T follicular helper cell (primary cell): Measurements from ENCODE around the gene PLXNA4.
"Not testable (repeated sequence)": the region's sequence is repeated elsewhere in the genome, so short reads cannot be mapped to it uniquely, and the experiment has no call there.

Source experiments
- DNase-seq: peaks from one replicate; pipeline ENCODE4 v3.0.0-alpha.2; 2020; ENCODE audit warnings: low read depth

Gene PLXNA4

GRCh38 chr7:132178402-132179079, 397.7 kb downstream of the PLXNA4 start:
- not testable (repeated sequence) for DNase-seq

DNA sequence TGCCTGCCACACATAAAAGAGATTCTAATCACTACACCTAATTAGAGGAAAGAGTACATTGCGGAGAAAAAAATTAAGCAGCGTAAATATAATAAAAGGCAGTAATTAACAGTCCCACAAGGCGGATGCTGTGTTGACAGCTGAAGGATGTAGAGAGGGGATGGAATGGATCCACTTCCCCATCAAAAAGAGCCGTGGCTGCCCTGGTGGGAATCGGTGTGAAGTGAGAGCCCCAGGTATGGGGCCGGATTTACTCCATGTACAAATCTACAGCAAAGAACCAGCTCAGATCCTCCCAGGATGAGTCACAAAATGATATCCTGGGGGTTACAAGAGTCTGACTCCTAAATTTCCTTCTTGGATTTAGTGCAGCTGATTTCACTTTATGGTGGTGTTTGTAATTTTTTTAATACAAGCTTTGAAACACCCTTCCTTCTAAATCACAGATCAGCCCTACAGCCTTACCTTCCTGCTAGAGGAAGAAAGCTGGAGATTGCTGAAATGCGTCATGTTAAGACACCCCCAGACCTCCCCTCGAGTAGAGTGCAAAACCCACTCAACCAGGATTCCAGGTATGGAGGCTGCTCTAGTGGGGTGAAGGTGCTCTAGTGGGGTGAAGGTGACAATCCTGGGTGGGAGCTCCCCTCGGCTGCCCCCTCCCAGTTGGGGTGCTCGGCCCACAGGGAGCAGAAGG, 398.4 kb downstream of the PLXNA4 start:
- no peak for DNase-seq

DNA sequence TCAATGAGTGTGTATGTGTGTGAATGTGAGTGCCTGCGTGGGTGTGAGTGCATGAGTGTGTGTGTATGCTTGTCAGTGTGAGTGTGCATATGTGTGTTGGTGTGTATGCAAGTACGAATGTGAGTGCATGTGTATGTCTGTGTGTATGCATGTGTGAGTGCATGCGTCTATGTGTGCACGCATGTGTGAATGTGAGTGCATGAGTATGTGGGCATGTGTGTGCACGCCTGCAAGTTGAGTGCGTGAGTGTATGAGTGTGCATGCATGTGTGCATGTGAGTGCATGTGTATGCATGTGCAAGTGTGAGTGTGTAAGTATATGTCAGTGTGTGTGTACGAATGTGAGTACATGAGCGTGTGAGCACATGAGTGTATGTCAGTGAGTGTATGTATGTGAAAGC, 399.6 kb downstream of the PLXNA4 start:
- DNase-seq = no peak

GRCh38 chr7:132171130-132171576, 405.1 kb downstream of the PLXNA4 start:
- no peak for DNase-seq

DNA sequence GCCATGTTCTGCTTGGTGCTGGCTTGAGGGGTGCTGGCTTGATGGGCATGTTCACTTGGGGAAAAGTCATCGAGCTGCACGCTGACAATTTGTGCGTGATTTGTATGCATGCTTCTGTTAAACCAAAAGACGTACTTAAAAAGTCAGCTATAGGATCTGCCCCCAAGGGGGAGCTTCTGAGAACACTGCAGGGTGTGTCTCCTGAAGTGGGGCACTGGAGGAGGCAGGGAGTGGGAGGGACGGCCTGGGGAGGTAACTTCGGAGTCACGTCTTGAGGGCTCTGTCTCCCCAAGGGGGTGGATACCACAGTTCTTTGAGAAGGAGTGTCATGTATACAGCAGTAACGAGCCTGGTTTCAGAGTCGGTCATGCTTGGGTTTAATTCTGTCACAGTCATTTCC, 406.5 kb downstream of the PLXNA4 start:
- DNase-seq = no peak

DNA sequence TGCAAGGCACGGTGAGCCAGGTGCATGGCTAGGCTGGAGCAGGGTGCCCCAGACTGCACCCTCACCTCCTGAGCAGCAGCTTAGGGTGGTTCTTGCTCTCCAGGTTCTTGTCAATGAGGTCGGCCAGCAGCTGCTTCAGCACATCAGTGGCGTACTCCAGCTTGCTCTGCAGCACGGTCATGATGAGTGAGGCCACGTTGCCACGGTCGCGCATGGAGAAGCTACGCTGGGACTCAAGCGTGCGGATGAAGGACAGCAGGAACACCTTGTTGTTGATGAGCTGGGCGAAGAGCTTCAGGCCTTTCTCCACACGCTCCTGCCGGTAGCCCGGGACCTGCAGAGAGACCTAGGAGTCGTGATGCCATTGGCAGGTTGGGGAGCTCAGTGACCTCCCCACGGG, 408.0 kb downstream of the PLXNA4 start:
- DNase-seq = no peak

- DNase-seq = not testable (repeated sequence)
Measured at GRCh38 chr7:132165695-132166094, 410.6 kb downstream of the PLXNA4 start.

GRCh38 chr7:132164558-132165125, 411.6 kb downstream of the PLXNA4 start:
- no peak for DNase-seq

DNA sequence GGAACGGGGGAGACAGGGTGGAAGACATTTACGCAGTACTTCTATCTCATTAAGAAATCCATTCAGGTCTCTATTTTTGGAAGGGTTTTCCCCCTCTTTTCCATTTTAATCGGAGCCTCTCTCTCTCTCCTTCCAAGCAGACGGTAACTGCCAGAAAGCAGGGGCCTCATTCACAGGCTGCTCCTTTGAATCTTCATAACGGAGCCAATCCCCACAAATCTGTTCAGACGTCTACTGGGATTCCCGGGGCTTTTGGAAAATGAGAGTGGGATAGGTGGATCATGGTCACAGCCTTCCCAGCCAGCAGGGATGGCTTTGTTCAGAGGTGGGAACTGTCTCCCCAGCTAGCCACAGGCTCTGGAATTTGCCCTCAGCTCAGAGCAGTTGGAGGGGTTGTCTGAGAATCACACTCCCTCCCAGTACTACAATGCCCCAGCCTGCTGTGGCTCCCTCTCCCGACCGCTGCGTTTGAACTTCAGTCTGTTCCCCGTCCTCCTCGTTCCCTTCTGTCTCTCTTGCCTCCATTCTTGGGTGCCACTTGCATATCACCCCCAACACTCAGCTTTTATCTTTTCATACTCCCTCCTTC, 413.6 kb downstream of the PLXNA4 start:
- DNase-seq = no peak

DNA sequence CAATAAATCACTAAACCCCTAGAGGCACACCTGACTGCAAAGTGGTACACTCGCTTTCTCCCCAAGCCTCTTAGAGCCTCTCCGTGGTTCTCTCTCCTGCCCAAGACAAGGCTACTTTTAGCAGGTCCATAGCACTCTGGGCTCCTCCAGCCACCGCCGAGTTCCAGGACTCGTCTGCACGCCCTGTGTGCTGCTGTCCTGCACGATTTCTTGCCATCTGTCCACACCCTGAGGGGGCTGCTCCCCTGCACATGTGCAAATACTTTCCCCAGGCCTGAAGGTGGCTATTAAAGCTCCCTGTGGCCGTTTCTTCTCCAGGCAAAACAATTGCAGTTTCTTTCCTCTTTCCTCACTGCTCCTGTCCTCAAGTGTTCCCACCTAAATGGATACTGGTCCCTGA, 414.3 kb downstream of the PLXNA4 start:
- DNase-seq = no peak

GRCh38 chr7:132161533-132161915, 414.7 kb downstream of the PLXNA4 start:
- DNase-seq = no peak

DNA sequence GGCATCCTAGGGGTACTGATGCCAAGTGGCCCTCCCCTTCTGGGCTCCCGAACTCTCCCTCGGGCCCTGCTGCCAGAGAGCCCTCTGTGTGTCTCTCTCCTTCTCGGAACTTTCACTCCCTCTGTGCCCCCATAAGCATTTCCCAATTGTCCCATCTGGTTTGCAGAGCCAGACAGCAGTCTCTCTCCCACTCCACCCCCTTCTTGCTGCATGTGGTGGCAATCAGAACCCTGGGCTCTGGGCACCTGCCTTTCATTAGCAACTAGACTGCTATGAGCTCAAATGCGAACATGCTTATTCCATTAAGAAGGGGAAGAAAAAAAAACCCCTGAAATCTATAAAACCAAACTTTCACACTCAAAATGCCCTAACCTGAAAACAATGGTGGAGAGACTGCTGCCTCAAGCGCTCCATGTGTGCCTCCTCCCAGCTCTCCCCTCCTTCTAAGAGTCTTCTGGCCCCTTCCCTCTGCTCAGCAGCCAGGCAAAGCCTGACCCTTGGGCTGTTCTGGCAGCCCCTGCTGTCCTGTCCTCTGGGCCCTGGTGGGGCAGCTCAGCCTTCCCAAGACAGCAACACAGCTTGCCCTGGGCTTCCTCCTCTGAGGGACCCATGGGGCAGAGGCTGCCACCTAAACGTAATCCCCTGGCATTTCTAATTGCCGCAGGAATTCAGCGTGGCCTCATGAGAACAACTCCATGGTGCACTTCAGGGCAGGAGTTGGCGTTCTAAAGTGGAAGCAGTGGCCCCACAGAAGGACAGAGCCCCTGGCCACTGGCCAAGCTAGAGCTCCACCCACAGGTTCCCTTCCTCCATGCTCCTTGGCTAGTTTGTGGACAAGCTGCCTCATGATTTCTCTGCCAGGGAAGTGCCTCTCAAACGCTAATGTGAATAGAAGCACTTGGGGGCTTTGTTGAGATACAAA, 415.4 kb downstream of the PLXNA4 start:
- no peak for DNase-seq

GRCh38 chr7:132158841-132159240, 417.4 kb downstream of the PLXNA4 start:
- no peak for DNase-seq

DNA sequence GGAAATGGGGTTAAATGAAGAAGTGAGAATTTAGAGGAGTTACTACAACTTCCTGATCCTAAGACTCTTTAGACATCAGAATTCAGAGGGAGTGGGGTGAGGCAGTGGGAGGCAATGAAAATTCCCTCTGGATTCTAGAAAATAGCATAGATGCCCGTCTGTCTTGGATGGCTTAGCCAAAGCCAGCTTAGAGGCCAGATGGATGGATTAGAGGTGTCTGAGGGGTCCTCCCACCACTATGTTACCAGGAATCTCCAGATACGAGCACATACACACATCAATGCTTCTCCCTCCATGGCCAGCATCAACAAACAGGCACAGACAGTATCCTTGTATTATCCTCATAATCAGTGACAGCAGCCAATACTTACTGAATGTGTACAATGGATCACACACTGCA, 418.1 kb downstream of the PLXNA4 start:
- DNase-seq = no peak

- no peak for DNase-seq
Measured at GRCh38 chr7:132155715-132156114, 420.6 kb downstream of the PLXNA4 start.

DNA sequence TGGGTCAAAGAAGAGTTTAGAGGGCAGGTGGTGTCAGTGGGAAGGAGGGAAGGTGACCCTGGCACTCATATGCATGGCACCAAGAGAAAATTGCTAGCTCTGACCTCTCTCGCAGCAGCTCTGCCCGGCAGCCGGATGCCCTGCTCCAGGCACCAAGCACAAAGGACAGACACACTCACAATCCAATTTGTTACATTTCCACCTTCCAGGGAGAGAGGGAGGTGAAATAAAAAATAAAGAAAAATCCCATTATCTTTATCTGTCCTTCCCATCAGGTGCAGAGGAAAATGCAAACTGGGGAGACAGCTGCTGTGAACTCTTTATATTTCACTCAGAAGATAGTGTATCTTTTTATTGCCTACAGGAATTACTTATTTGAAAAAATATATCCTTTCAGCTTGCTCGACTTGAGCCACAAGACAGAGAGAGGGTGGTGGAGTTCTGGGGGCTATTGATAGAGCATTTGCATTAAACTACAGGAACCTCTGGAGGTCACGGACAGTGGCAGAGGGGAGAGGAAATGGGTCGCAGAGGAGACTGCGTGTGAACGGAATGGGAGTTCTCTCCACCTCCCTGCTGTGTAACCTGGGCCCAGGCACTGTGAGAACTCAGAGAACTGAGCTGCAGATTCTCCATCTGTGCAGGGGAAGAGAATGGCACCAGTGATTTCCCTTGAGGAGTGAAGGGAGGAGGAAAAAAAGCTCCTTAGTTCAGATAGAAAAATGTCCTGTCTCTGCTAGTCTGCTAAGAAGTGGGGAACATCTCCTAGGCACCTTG, 421.4 kb downstream of the PLXNA4 start:
- DNase-seq = no peak

DNA sequence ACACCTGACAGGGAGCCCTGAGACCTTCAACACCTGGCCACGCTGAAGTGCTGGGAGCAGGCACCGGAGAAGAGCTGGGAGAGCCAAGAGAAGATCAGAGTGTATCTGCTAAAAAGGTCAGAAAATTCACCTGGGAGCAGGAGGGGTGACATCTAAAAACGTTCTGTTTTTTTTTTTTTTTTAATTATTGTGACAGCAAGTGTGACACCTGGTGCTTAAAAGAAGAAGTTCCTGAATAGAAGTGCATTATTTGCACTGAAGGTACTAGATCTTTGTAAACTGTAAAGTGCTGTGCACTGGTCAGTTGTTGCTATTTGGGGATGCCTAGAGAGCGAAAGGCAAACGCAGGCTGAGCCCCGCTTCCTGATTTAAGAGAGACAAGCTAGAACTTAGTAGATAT, 422.0 kb downstream of the PLXNA4 start:
- DNase-seq = no peak

DNA sequence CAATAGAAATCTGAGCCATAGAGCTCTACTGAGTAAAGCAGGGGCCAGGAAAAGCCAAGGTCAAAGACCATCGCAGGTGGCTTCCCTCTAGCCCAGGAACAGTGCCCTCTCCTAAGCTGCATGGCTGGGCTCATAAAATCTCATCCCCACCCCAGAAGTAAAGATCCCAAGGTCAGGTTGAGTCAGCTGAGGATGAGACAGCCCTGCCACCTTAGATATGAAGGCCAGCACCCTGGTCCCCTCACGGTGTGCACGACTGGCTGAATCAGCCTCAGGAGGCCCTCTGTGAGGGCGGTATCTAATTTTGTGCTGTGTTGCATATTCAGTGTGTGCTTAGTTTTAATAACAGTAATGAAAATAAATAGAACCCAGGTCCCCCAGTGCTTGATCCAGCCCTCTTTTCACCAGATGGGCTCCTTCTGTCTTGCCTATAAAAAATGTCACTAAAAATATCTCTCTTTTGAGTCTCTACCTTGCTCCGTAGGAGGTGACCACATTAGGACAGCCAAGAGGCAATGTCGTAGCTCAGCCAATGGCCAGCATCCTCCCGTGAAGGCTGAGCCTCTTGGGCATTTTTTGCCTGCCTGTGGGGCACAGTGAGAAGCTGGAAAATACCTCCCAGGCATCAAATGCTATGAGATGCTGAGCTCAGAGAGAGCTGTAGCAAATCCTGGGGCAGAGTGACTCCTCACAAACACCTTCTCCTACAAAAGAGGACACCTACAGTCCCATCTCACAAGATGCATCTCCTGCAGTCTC, 424.0 kb downstream of the PLXNA4 start:
- DNase-seq = no peak

- no peak for DNase-seq
Measured at GRCh38 chr7:132150711-132151110, 425.6 kb downstream of the PLXNA4 start.
